Glutamatergic neuron (in vitro differentiated cells): ENCODE results near the gene PLEKHB2. TPM values are rescaled to one million over a fixed set of nuclear protein-coding genes. Genes with fewer than 3 reads are reported as not detected.
A peak's percentile ranks its signal among the peaks of the same experiment; 100 is the strongest.

Experiments used
- DNase-seq: peaks from one replicate; pipeline ENCODE4 v3.0.0; 2022
- H3K27ac Mint-ChIP-seq: one replicate; pipeline ENCODE4 v1.8.0; 2020; ENCODE audit warnings: mild to moderate bottlenecking, mixed read lengths, inconsistent platforms; ENCODE audit not compliant: unreplicated experiment
- H3K27me3 Mint-ChIP-seq: one replicate; pipeline ENCODE4 v1.8.0; 2020; ENCODE audit warnings: mild to moderate bottlenecking, moderate library complexity, mixed read lengths, inconsistent platforms; ENCODE audit not compliant: unreplicated experiment
- H3K36me3 Mint-ChIP-seq: one replicate; pipeline ENCODE4 v1.8.0; 2020; ENCODE audit warnings: mild to moderate bottlenecking, mixed read lengths, inconsistent platforms; ENCODE audit not compliant: unreplicated experiment
- H3K4me1 Mint-ChIP-seq: one replicate; pipeline ENCODE4 v1.8.0; 2020; ENCODE audit warnings: mild to moderate bottlenecking, low read depth, mixed read lengths, inconsistent platforms; ENCODE audit not compliant: unreplicated experiment
- H3K4me3 Mint-ChIP-seq: one replicate; pipeline ENCODE4 v1.8.0; 2020; ENCODE audit warnings: mild to moderate bottlenecking, mixed read lengths, inconsistent platforms; ENCODE audit not compliant: unreplicated experiment
- H3K9me3 Mint-ChIP-seq: one replicate; pipeline ENCODE4 v1.8.0; 2020; ENCODE audit warnings: mild to moderate bottlenecking, moderate library complexity, mixed read lengths, inconsistent platforms; ENCODE audit not compliant: unreplicated experiment
- total RNA-seq: library from RNA; stranded (reverse); fragmentation: NEBNext Ultra II Directional; extraction: Animal tissue kit (Norgen Biotek cat#: 25700); gene quantifications from one replicate; pipeline ENCODE4 v1.2.1, GENCODE V29; 2021; ENCODE audit not compliant: unreplicated experiment
- TF ChIP-seq, protein P1 (sequence below): fragments of 200-600 bp; sonication (generic); IDR thresholded peaks from one replicate; pipeline ENCODE4 v1.5.0; 2021; ENCODE audit not compliant: partially characterized antibody, unreplicated experiment

The PLEKHB2 gene
- total RNA-seq, 1 donor from 2014 or later = 42.4 TPM

DNA sequence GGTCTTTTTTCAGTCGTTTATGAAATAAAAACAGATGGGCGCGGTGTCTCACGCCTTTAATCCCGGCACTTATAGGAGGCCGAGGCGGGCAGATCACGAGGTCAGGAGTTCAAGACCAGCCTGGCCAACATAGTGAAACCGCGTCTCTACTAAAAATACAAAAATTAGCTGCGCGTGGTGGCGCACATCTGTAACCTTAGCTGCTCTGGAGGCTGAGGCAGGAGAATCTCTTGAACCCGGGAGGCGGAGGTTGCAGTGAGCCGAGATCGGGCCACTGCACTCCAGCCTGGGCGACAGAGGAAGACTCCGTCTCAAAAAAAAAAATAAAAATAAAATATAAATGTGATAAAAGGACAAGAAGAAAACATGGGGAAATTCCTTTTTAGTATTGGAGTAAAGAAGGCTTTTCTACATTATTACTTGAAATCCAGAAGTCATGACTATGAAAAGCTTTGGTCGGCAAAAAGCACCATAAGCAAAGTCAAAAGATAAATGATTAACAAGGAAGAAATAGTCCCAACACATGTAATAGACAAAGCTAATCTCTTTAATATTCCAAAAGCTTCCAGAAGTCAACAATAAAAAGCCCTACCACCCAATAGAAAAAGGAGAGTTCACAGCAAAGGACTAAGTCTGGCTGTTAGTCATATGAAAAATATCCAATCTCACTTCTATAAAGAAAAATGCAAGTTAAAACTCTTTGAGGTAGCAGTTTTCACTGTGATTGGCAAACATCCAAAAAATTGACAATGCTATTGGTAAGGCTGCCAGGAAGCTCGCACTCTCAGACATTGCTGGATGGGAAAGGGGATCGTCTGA, 10.5 kb upstream of the PLEKHB2 start:
- peaks cover 2% of the 10 kb centered on the region for H3K27me3 Mint-ChIP-seq
- TF ChIP-seq, protein P1, sequence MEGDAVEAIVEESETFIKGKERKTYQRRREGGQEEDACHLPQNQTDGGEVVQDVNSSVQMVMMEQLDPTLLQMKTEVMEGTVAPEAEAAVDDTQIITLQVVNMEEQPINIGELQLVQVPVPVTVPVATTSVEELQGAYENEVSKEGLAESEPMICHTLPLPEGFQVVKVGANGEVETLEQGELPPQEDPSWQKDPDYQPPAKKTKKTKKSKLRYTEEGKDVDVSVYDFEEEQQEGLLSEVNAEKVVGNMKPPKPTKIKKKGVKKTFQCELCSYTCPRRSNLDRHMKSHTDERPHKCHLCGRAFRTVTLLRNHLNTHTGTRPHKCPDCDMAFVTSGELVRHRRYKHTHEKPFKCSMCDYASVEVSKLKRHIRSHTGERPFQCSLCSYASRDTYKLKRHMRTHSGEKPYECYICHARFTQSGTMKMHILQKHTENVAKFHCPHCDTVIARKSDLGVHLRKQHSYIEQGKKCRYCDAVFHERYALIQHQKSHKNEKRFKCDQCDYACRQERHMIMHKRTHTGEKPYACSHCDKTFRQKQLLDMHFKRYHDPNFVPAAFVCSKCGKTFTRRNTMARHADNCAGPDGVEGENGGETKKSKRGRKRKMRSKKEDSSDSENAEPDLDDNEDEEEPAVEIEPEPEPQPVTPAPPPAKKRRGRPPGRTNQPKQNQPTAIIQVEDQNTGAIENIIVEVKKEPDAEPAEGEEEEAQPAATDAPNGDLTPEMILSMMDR = no peak
- peak overlapping the region; percentile 96 for H3K4me3 Mint-ChIP-seq

DNA sequence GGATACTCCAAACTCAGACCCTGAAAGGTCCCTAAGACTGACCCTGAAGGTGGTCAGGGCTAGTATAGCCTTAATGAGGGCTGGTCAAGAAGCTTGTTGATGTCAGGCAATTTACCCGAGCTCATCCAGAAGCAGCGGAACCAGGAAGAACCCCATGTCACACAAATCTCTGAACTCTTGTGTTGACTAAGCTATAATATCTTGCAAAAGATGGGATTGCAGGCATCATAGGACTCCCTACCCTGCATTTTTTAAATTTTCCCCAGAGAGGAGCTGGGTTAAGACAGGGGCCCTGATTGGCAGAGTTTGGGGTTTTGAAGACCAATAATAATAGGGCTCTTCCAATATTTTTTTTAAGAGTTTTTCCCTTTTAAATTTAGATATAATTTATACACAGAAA, 2.0 kb upstream of the PLEKHB2 start:
- Mint-ChIP-seq H3K9me3 (peaks cover 5% of the 10 kb centered on the region), H3K4me3 (no peak overlapping the region), H3K4me1 (peaks cover 10% of the 10 kb centered on the region), H3K27me3 (no peaks in the 10 kb centered on the region), H3K27ac (no peak overlapping the region), H3K36me3 (no peaks in the 10 kb centered on the region)
- DNase-seq = no peak
- TF ChIP-seq, protein P1 = no peak

More for the DNA sequence above, 10.5 kb upstream of the PLEKHB2 start:
- peaks cover 9% of the 10 kb centered on the region for H3K9me3 Mint-ChIP-seq
- H3K27ac Mint-ChIP-seq = peak overlapping the region; percentile 95
- no peaks in the 10 kb centered on the region for H3K4me1 Mint-ChIP-seq
- DNase-seq = no peak
- no peaks in the 10 kb centered on the region for H3K36me3 Mint-ChIP-seq

DNA sequence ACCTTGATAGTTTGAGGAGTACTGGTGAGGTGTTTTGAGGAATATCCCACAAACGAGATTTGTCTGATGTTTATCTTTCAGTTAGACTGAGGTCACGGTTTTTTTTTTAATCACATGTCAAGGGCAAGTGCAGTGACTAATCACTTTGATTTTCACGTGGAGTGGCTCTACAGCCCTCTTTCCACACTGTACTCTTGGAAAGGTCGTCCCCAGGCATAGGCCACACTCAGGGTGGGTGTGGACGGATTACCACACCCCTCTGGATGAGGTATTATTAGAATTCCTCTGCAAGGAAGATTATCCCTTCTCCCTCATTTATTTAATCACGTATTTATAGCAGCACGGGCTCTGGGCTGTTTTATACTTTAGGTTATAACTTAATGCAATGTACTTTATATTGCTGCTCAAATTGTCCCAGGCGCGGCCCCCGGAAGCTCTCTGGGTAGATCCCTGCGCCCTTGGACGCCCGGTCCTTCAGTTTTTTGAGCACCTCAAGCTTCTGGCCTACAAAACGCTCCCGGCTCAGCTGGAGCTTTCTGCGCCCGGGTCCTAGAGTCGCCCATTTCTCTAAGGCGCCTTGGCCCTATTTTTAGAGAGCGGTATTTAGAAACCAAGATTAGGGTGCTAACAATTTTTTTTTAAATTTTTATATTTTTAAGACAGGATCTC, 515 bp upstream of the PLEKHB2 start:
- peaks cover 10% of the 10 kb centered on the region for H3K4me1 Mint-ChIP-seq
- peaks cover 5% of the 10 kb centered on the region for H3K9me3 Mint-ChIP-seq
- no peaks in the 10 kb centered on the region for H3K27me3 Mint-ChIP-seq
- peak overlapping the region; percentile 78 for H3K27ac Mint-ChIP-seq
- DNase-seq = no peak
- H3K36me3 Mint-ChIP-seq = no peaks in the 10 kb centered on the region
- peak overlapping the region; percentile 97 for H3K4me3 Mint-ChIP-seq
- TF ChIP-seq, protein P1 = no peak

DNA sequence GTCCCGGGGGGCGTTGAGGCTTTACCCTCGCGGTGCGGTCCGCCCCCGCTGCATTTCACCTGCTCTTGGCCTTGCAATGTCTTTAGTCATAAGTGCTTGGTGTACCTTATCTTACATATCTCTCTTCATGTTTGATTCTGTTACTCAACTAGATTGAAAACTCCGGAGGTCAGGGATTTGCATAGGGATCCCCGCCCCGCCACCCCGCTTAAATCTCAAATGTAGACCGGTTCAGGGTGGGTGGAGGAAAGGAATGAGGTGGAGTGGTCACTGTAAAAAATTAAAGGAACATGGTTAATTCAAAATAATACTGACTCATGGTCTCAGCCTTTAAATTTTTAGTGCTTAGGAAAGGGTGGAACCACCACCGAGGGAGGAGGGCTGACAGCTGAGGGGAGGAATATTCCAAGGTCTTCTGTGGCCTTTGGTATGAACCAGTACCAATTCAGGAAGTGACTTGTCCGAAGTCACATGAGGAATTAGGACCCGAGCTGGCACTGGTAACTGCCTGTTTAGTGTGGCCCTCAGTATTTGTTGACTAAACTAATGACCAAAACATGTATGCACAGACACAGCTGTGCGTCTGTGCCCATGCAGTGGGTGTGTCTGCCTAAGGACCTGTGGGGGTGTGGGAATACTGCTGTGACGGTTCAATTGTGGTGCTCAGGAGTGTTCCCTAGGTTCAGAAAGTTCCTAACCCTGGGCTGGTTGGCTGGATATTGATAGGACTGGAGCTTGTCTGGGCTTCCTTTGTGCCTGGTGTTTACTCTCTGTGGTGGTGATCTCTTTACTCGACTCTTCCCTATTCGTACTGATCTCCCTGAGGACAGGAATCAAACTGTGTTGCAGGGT, 1.0 kb downstream of the PLEKHB2 start:
- Mint-ChIP-seq H3K36me3 (no peaks in the 10 kb centered on the region), H3K27ac (peak overlapping the region; percentile 78), H3K27me3 (peaks cover 2% of the 10 kb centered on the region), H3K4me3 (peak overlapping the region; percentile 97), H3K4me1 (peaks cover 10% of the 10 kb centered on the region), H3K9me3 (peaks cover 5% of the 10 kb centered on the region)
- no peak for DNase-seq
- TF ChIP-seq, protein P1 = no peak
